ENCODE data around the gene MGAT3. TPM values are rescaled to one million over a fixed set of nuclear protein-coding genes. Genes with fewer than 3 reads are reported as not detected.
A peak's percentile ranks its signal among the peaks of the same experiment; 100 is the strongest.
"Not testable (repeated sequence)": the region's sequence is repeated elsewhere in the genome, so short reads cannot be mapped to it uniquely, and the experiment has no call there.

The MGAT3 gene
- total RNA-seq (2014; rRNA removed; shearing (Covaris generic)), result 5.0 and 6.5 TPM in 2 replicates

- H3K36me3 ChIP-seq (replicated peaks; ENCODE audit: control insufficient read depth, insufficient read depth, low read length), result no peaks in the 10 kb centered on the region
- peaks cover 20% of the 10 kb centered on the region for H3K27me3 ChIP-seq (ENCODE audit: control insufficient read depth, insufficient read depth, low read length)
- peak within 1 kb of the TSS; percentile 51 for H3K4me3 ChIP-seq (ENCODE audit: insufficient read depth, low read depth, low read length)
- DNase-seq, result peak; percentile 97
Observed at GRCh38 chr22:39456522-39457197, at the start of gene MGAT3. MGAT3 (plus strand) TSS chr22:39457012; CDS start chr22:39487348, 30,336 bp downstream.

- Histone ChIP-seq H3K36me3 (replicated peaks; ENCODE audit: control insufficient read depth, insufficient read depth, low read length) (no peaks in the 10 kb centered on the region), H3K27me3 (ENCODE audit: control insufficient read depth, insufficient read depth, low read length) (no peaks in the 10 kb centered on the region), H3K4me3 (ENCODE audit: insufficient read depth, low read depth, low read length) (no peak overlapping the region)
- DNase-seq, result no peak
Observed at GRCh38 chr22:39408173-39408572, 48.6 kb upstream of the MGAT3 start.

- Histone ChIP-seq H3K36me3 (replicated peaks; ENCODE audit: control insufficient read depth, insufficient read depth, low read length) (no peaks in the 10 kb centered on the region), H3K4me3 (ENCODE audit: insufficient read depth, low read depth, low read length) (no peak overlapping the region), H3K27me3 (ENCODE audit: control insufficient read depth, insufficient read depth, low read length) (no peaks in the 10 kb centered on the region)
- no peak for DNase-seq
Observed at GRCh38 chr22:39408807-39409206, 48.0 kb upstream of the MGAT3 start.

- no peaks in the 10 kb centered on the region for H3K36me3 ChIP-seq (replicated peaks; ENCODE audit: control insufficient read depth, insufficient read depth, low read length)
- H3K4me3 ChIP-seq (ENCODE audit: insufficient read depth, low read depth, low read length), result no peak overlapping the region
- DNase-seq, result no peak
- no peaks in the 10 kb centered on the region for H3K27me3 ChIP-seq (ENCODE audit: control insufficient read depth, insufficient read depth, low read length)
Observed at GRCh38 chr22:39409516-39410029, 47.2 kb upstream of the MGAT3 start.

GRCh38 chr22:39410264-39410663 is 46.5 kb upstream of the MGAT3 start:
- Histone ChIP-seq H3K4me3 (ENCODE audit: insufficient read depth, low read depth, low read length) (no peak overlapping the region), H3K27me3 (ENCODE audit: control insufficient read depth, insufficient read depth, low read length) (no peaks in the 10 kb centered on the region)
- DNase-seq, result no peak

GRCh38 chr22:39411828-39412365 is 44.9 kb upstream of the MGAT3 start:
- H3K36me3 ChIP-seq (replicated peaks; ENCODE audit: control insufficient read depth, insufficient read depth, low read length); DNase-seq; H3K4me3 ChIP-seq (ENCODE audit: insufficient read depth, low read depth, low read length); H3K27me3 ChIP-seq (ENCODE audit: control insufficient read depth, insufficient read depth, low read length): not testable (repeated sequence)

More at GRCh38 chr22:39410264-39410663, 46.5 kb upstream of the MGAT3 start:
- no peaks in the 10 kb centered on the region; the same call in 1 of the 2 replicates for H3K36me3 ChIP-seq (replicated peaks; ENCODE audit: control insufficient read depth, insufficient read depth, low read length)

- H3K27me3 ChIP-seq (ENCODE audit: control insufficient read depth, insufficient read depth, low read length); H3K4me3 ChIP-seq (ENCODE audit: insufficient read depth, low read depth, low read length); DNase-seq: not testable (repeated sequence)
- peaks cover 10% of the 10 kb centered on the region for H3K36me3 ChIP-seq (replicated peaks; ENCODE audit: control insufficient read depth, insufficient read depth, low read length)
Observed at GRCh38 chr22:39413204-39413603, 43.6 kb upstream of the MGAT3 start.

- no peak overlapping the region for H3K4me3 ChIP-seq (ENCODE audit: insufficient read depth, low read depth, low read length)
- H3K27me3 ChIP-seq (ENCODE audit: control insufficient read depth, insufficient read depth, low read length), result no peaks in the 10 kb centered on the region
- H3K36me3 ChIP-seq (replicated peaks; ENCODE audit: control insufficient read depth, insufficient read depth, low read length), result peaks cover 16% of the 10 kb centered on the region
- DNase-seq, result no peak
Observed at GRCh38 chr22:39414377-39414776, 42.4 kb upstream of the MGAT3 start.

GRCh38 chr22:39414886-39415285 is 41.9 kb upstream of the MGAT3 start:
- H3K36me3 ChIP-seq (replicated peaks; ENCODE audit: control insufficient read depth, insufficient read depth, low read length), result peaks cover 16% of the 10 kb centered on the region
- DNase-seq, result no peak
- H3K4me3 ChIP-seq (ENCODE audit: insufficient read depth, low read depth, low read length), result no peak overlapping the region
- H3K27me3 ChIP-seq (ENCODE audit: control insufficient read depth, insufficient read depth, low read length), result no peaks in the 10 kb centered on the region

- Histone ChIP-seq H3K27me3 (ENCODE audit: control insufficient read depth, insufficient read depth, low read length) (no peaks in the 10 kb centered on the region), H3K36me3 (replicated peaks; ENCODE audit: control insufficient read depth, insufficient read depth, low read length) (peaks cover 23% of the 10 kb centered on the region), H3K4me3 (ENCODE audit: insufficient read depth, low read depth, low read length) (no peak overlapping the region)
- no peak for DNase-seq
Observed at GRCh38 chr22:39415506-39415905, 41.3 kb upstream of the MGAT3 start.

GRCh38 chr22:39416319-39416718 is 40.5 kb upstream of the MGAT3 start:
- no peaks in the 10 kb centered on the region for H3K27me3 ChIP-seq (ENCODE audit: control insufficient read depth, insufficient read depth, low read length)
- peaks cover 25% of the 10 kb centered on the region for H3K36me3 ChIP-seq (replicated peaks; ENCODE audit: control insufficient read depth, insufficient read depth, low read length)
- no peak for DNase-seq
- H3K4me3 ChIP-seq (ENCODE audit: insufficient read depth, low read depth, low read length), result no peak overlapping the region

- H3K36me3 ChIP-seq (replicated peaks; ENCODE audit: control insufficient read depth, insufficient read depth, low read length), result peaks cover 31% of the 10 kb centered on the region
- DNase-seq, result no peak
- no peaks in the 10 kb centered on the region for H3K27me3 ChIP-seq (ENCODE audit: control insufficient read depth, insufficient read depth, low read length)
- no peak overlapping the region for H3K4me3 ChIP-seq (ENCODE audit: insufficient read depth, low read depth, low read length)
Observed at GRCh38 chr22:39417641-39418040, 39.2 kb upstream of the MGAT3 start.

GRCh38 chr22:39418696-39419095 is 38.1 kb upstream of the MGAT3 start:
- no peak for DNase-seq
- H3K36me3 ChIP-seq (replicated peaks; ENCODE audit: control insufficient read depth, insufficient read depth, low read length), result peaks cover 31% of the 10 kb centered on the region

GRCh38 chr22:39419096-39419495 is 37.7 kb upstream of the MGAT3 start:
- peaks cover 31% of the 10 kb centered on the region for H3K36me3 ChIP-seq (replicated peaks; ENCODE audit: control insufficient read depth, insufficient read depth, low read length)
- H3K4me3 ChIP-seq (ENCODE audit: insufficient read depth, low read depth, low read length), result no peak overlapping the region
- no peak for DNase-seq

More at GRCh38 chr22:39418696-39419095, 38.1 kb upstream of the MGAT3 start:
- Histone ChIP-seq H3K4me3 (ENCODE audit: insufficient read depth, low read depth, low read length) (no peak overlapping the region), H3K27me3 (ENCODE audit: control insufficient read depth, insufficient read depth, low read length) (no peaks in the 10 kb centered on the region)

GRCh38 chr22:39419911-39420310 is 36.9 kb upstream of the MGAT3 start:
- no peaks in the 10 kb centered on the region for H3K27me3 ChIP-seq (ENCODE audit: control insufficient read depth, insufficient read depth, low read length)
- H3K4me3 ChIP-seq (ENCODE audit: insufficient read depth, low read depth, low read length), result no peak overlapping the region
- peaks cover 31% of the 10 kb centered on the region for H3K36me3 ChIP-seq (replicated peaks; ENCODE audit: control insufficient read depth, insufficient read depth, low read length)
- no peak for DNase-seq

More at GRCh38 chr22:39419096-39419495, 37.7 kb upstream of the MGAT3 start:
- H3K27me3 ChIP-seq (ENCODE audit: control insufficient read depth, insufficient read depth, low read length), result no peaks in the 10 kb centered on the region
